A673 (cell line): ENCODE data around the gene HCST. TPM values are rescaled to one million over a fixed set of nuclear protein-coding genes. Genes with fewer than 3 reads are reported as not detected.

Source experiments
- BruUV-seq: library from RNA; stranded (reverse); fragments of 400-500 nt; replicated peaks from 2 replicates; lab custom pipeline; 2021; lab: Mats Ljungman, UMichigan
- CTCF ChIA-PET: fragments of 300-600 bp; sonication (Branson Sonifier 250); formaldehyde crosslinking; loops from one replicate; lab custom pipeline; 2022; ENCODE audit warnings: antibody characterized with exemption; lab: Charles Lee
- POLR2A ChIA-PET: fragments of 300-600 bp; sonication (Branson Sonifier 250); formaldehyde crosslinking; loops from one replicate; lab custom pipeline; 2022; ENCODE audit warnings: antibody characterized with exemption; ENCODE audit not compliant: low non-redundant PET; lab: Charles Lee
- DNase-seq: peaks from one replicate; pipeline ENCODE4 v3.0.0-alpha.2; 2015; ENCODE audit warnings: low spot score
- H3K27ac ChIP-seq: fragments of 200-600 bp; sonication (generic); 2 replicates; pipeline ENCODE4 v1.5.1; 2016; ENCODE audit warnings: mixed run types, low read depth, mild to moderate bottlenecking, mixed read lengths, antibody characterized with exemption, low read length; ENCODE audit not compliant: poor library complexity, severe bottlenecking
- H3K27me3 ChIP-seq: fragments of 200-600 bp; sonication (generic); replicated peaks from 2 replicates; pipeline ENCODE4 v1.6.1; 2017; ENCODE audit warnings: mixed run types, low read depth, mild to moderate bottlenecking, mixed read lengths, antibody characterized with exemption, low read length; ENCODE audit not compliant: insufficient read depth, poor library complexity
- H3K36me3 ChIP-seq: fragments of 200-600 bp; sonication (generic); 2 replicates; pipeline ENCODE4 v1.6.1; 2016; ENCODE audit warnings: mixed run types, mild to moderate bottlenecking, mixed read lengths, antibody characterized with exemption, low read length; ENCODE audit not compliant: insufficient read depth, poor library complexity, severe bottlenecking
- H3K4me1 ChIP-seq: fragments of 200-600 bp; sonication (generic); 2 replicates; pipeline ENCODE4 v1.6.1; 2017; ENCODE audit warnings: mixed run types, mild to moderate bottlenecking, mixed read lengths, antibody characterized with exemption, low read length; ENCODE audit not compliant: insufficient read depth, poor library complexity, severe bottlenecking
- H3K4me3 ChIP-seq: fragments of 200-600 bp; sonication (generic); 2 replicates; pipeline ENCODE4 v1.5.1; 2016; ENCODE audit warnings: low read depth, mixed run types, mild to moderate bottlenecking, mixed read lengths, low read length; ENCODE audit not compliant: poor library complexity, severe bottlenecking
- H3K9me3 ChIP-seq: fragments of 200-600 bp; sonication (generic); 2 replicates; pipeline ENCODE4 v1.6.1; 2016; ENCODE audit warnings: mixed run types, low read depth, mild to moderate bottlenecking, mixed read lengths, antibody characterized with exemption, low read length; ENCODE audit not compliant: poor library complexity, severe bottlenecking
- CTCF ChIP-seq: fragments of 300-800, 200-600 bp; sonication (generic); conservative IDR thresholded peaks from 2 replicates; pipeline ENCODE4 v1.5.1; 2017; ENCODE audit warnings: low read depth, mild to moderate bottlenecking, antibody characterized with exemption, low read length, moderate library complexity, mixed read lengths
- EZH2 ChIP-seq: fragments of 200-600 bp; sonication (generic); IDR thresholded peaks from 2 replicates; pipeline ENCODE4 v1.6.1; 2017; ENCODE audit warnings: borderline replicate concordance, low read depth, mild to moderate bottlenecking, mixed read lengths, antibody characterized with exemption, low read length; ENCODE audit not compliant: poor library complexity, severe bottlenecking
- intact Hi-C: fragments of 100-400 bp; cut with micrococcal nuclease; formaldehyde crosslinking; loops from one replicate; pipeline ENCODE4 v1.10.0; 2022; ENCODE audit not compliant: unreplicated experiment
- total RNA-seq: library from RNA; stranded (reverse); gene quantifications from 2 replicates; pipeline ENCODE4 v1.2.3, GENCODE V29; 2021

The HCST gene
- total RNA-seq, 1 experiment from 2014 or later: 4.2 TPM

GRCh38 chr19:35902870-35903475, 644 bp downstream of the HCST start:
- Histone ChIP-seq H3K4me3 (peak overlapping the region; percentile 36), H3K27me3 (no peaks in the 10 kb centered on the region), H3K9me3 (no peaks in the 10 kb centered on the region), H3K27ac (peak overlapping the region; percentile 69), H3K4me1 (peaks cover 42% of the 10 kb centered on the region), H3K36me3 (no peaks in the 10 kb centered on the region)
- no peak for DNase-seq
- POLR2A ChIA-PET: no interaction called here
- intact Hi-C loops: no loop called here
- no TSS peak for BruUV-seq
- CTCF ChIA-PET: no interaction called here
- TF ChIP-seq CTCF (no peak), EZH2 (no peak)

GRCh38 chr19:35903550-35904179, 1.3 kb downstream of the HCST start:
- Histone ChIP-seq H3K4me1 (peaks cover 35% of the 10 kb centered on the region), H3K9me3 (no peaks in the 10 kb centered on the region), H3K27ac (peak overlapping the region; percentile 69), H3K4me3 (peak overlapping the region; percentile 36), H3K27me3 (no peaks in the 10 kb centered on the region), H3K36me3 (no peaks in the 10 kb centered on the region)
- TF ChIP-seq EZH2: no peak
- TF ChIP-seq CTCF: no peak
- intact Hi-C loops: no loop called here
- no TSS peak for BruUV-seq
- peak; percentile 90 for DNase-seq
- POLR2A ChIA-PET: no interaction called here
- CTCF ChIA-PET: no interaction called here

- DNase-seq: no peak
- Histone ChIP-seq H3K4me3 (no peak overlapping the region), H3K27me3 (no peaks in the 10 kb centered on the region), H3K9me3 (no peaks in the 10 kb centered on the region), H3K27ac (peak overlapping the region; percentile 21), H3K4me1 (peaks cover 34% of the 10 kb centered on the region), H3K36me3 (no peaks in the 10 kb centered on the region)
- POLR2A ChIA-PET: no interaction called here
- BruUV-seq: no TSS peak
- intact Hi-C loops: no loop called here
- TF ChIP-seq CTCF (no peak), EZH2 (no peak)
- CTCF ChIA-PET: interaction anchor here (0.7 kb wide), 1 partner anchor 25 kb away, joined by 7 read pairs; no protein-coding TSS in a partner anchor
These were observed 2.2 kb downstream of the HCST start for GRCh38 chr19:35904311-35905068.
